ENCODE measurements around the gene HES3. TPM values are rescaled to one million over a fixed set of nuclear protein-coding genes. Genes with fewer than 3 reads are reported as not detected.

HES3 gene
- total and polyA plus RNA-seq, 2 donors (not counting 1 experiment from before 2014, with no cell fraction given), result not detected

- Mint-ChIP-seq H3K4me1 (peaks cover 13% of the 10 kb centered on the region), H3K9me3 (ENCODE audit: insufficient read depth) (no peaks in the 10 kb centered on the region), H3K27ac (no peak overlapping the region), H3K4me3 (no peak overlapping the region), H3K27me3 (peaks cover 7% of the 10 kb centered on the region)
- H3K36me3 ChIP-seq (replicated peaks in 1 of 2; ENCODE audit: control extremely low read depth in 1 of 2, control insufficient read depth in 1 of 2, extremely low read depth in 1 of 2, insufficient read depth in 2 of 2, low read length in 1 of 2), result no peaks in the 10 kb centered on the region
- intact Hi-C loops (cut with micrococcal nuclease), result no loop called here
- H3K4me2 ChIP-seq (replicated peaks; ENCODE audit: low read depth, low read length, poor library complexity, severe bottlenecking), result no peak overlapping the region
- no peak overlapping the region for H3K4me3 ChIP-seq (ENCODE audit: control extremely low read depth in 1 of 5, extremely low read depth in 1 of 5, insufficient read depth in 1 of 5, low read depth in 2 of 5, low read length in 4 of 5)
- no peaks in the 10 kb centered on the region for H3K79me2 ChIP-seq (ENCODE audit: control insufficient read depth, insufficient read depth, low read length)
- peaks cover 0 to 29% (median 3%) of the 10 kb centered on the region in 4 experiments for H3K27me3 ChIP-seq (replicated peaks in 1 of 4; ENCODE audit: control extremely low read depth in 1 of 4, control insufficient read depth in 3 of 4, insufficient read depth in 4 of 4, low read length in 3 of 4)
- DNase-seq (no peak), ATAC-seq (ENCODE audit: low read depth) (no peak)
- H3K9me3 ChIP-seq (ENCODE audit: control extremely low read depth in 1 of 3, control insufficient read depth in 2 of 3, insufficient read depth in 1 of 3, low read length in 2 of 3), result peaks cover 0 to 3% (median 0%) of the 10 kb centered on the region in 3 donors
- H2AFZ ChIP-seq (ENCODE audit: insufficient read depth, low read depth, low read length, poor library complexity, severe bottlenecking), result no peak overlapping the region
- H4K20me1 ChIP-seq (ENCODE audit: control insufficient read depth, insufficient read depth, low read length, poor library complexity, severe bottlenecking), result no peaks in the 10 kb centered on the region
- H3K4me1 ChIP-seq (ENCODE audit: control insufficient read depth in 2 of 2, insufficient read depth in 2 of 2, low read length in 2 of 2), result peaks cover 9 to 11% of the 10 kb centered on the region in 2 donors
- POLR2A ChIA-PET, result no interaction called here
- H3K27ac ChIP-seq (ENCODE audit: low read length in 2 of 2), result no peak overlapping the region
- no peak for TF ChIP-seq EZH2 (IDR thresholded peaks at IDR 0.05; ENCODE audit: borderline replicate concordance, insufficient read depth, low read depth, low read length, poor library complexity, severe bottlenecking)
- TF ChIP-seq CTCF (IDR thresholded peaks at IDR 0.05), result no peak
- no peak overlapping the region for H3K9ac ChIP-seq (ENCODE audit: low read length)
- CTCF ChIA-PET, result no interaction called here
- WGBS (ENCODE audit: insufficient coverage), result 83% methylated on average over 7 of the region's 7 CpGs
Measured at GRCh38 chr1:6263716-6264115, 19.7 kb downstream of the HES3 start.

GRCh38 chr1:6265151-6265550 is 21.2 kb downstream of the HES3 start:
- Histone ChIP-seq H3K79me2 (ENCODE audit: control insufficient read depth, insufficient read depth, low read length) (no peaks in the 10 kb centered on the region), H3K9me3 (ENCODE audit: control extremely low read depth in 1 of 3, control insufficient read depth in 2 of 3, insufficient read depth in 1 of 3, low read length in 2 of 3) (peaks cover 0 to 3% (median 0%) of the 10 kb centered on the region in 3 donors), H4K20me1 (ENCODE audit: control insufficient read depth, insufficient read depth, low read length, poor library complexity, severe bottlenecking) (no peaks in the 10 kb centered on the region), H2AFZ (ENCODE audit: insufficient read depth, low read depth, low read length, poor library complexity, severe bottlenecking) (no peak overlapping the region), H3K4me3 (ENCODE audit: control extremely low read depth in 1 of 5, extremely low read depth in 1 of 5, insufficient read depth in 1 of 5, low read depth in 2 of 5, low read length in 4 of 5) (no peak overlapping the region), H3K27me3 (replicated peaks in 1 of 4; ENCODE audit: control extremely low read depth in 1 of 4, control insufficient read depth in 3 of 4, insufficient read depth in 4 of 4, low read length in 3 of 4) (peaks cover 0 to 19% (median 3%) of the 10 kb centered on the region in 4 experiments), H3K4me2 (replicated peaks; ENCODE audit: low read depth, low read length, poor library complexity, severe bottlenecking) (no peak overlapping the region), H3K4me1 (ENCODE audit: control insufficient read depth in 2 of 2, insufficient read depth in 2 of 2, low read length in 2 of 2) (peaks cover 6% of the 10 kb centered on the region in 2 donors), H3K9ac (ENCODE audit: low read length) (no peak overlapping the region), H3K36me3 (replicated peaks in 1 of 2; ENCODE audit: control extremely low read depth in 1 of 2, control insufficient read depth in 1 of 2, extremely low read depth in 1 of 2, insufficient read depth in 2 of 2, low read length in 1 of 2) (no peaks in the 10 kb centered on the region), H3K27ac (ENCODE audit: low read length in 2 of 2) (no peak overlapping the region)
- ChIA-PET CTCF (no interaction called here), POLR2A (no interaction called here)
- no peak for TF ChIP-seq EZH2 (IDR thresholded peaks at IDR 0.05; ENCODE audit: borderline replicate concordance, insufficient read depth, low read depth, low read length, poor library complexity, severe bottlenecking)
- TF ChIP-seq CTCF (IDR thresholded peaks at IDR 0.05), result no peak
- Mint-ChIP-seq H3K27me3 (no peaks in the 10 kb centered on the region), H3K27ac (no peak overlapping the region), H3K4me3 (no peak overlapping the region), H3K4me1 (peaks cover 4% of the 10 kb centered on the region), H3K9me3 (ENCODE audit: insufficient read depth) (no peaks in the 10 kb centered on the region)
- DNase-seq, result no peak
- no peak for ATAC-seq (ENCODE audit: low read depth)
- 85% methylated on average over 15 of the region's 15 CpGs for WGBS (ENCODE audit: insufficient coverage)
- intact Hi-C loops (cut with micrococcal nuclease), result no loop called here
